ENCODE data around the gene DNAH8.

Gene DNAH8

DNA sequence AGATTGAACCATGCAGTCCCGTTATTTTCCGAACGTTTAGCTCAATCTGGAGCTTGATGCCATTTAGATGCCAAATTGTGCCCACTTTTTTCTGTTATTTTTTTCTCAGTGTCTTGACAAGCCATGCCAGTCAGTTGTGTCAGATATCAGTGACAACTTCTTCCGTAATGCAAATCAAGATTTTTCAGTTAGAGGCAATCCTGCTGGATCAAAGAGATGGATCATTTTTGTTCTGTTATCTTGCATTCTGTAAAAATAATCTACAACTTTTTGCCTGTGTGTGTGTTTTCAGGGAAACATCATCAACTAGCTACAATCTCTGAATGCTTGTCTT, 302.4 kb downstream of the DNAH8 start:
- Histone ChIP-seq H4K91ac (ENCODE audit: low read depth, low read length) (no peak overlapping the region), H2BK120ac (ENCODE audit: insufficient read depth, low read length, poor library complexity) (no peak overlapping the region), H3K18ac (ENCODE audit: low read length) (no peak overlapping the region), H3K4me2 (ENCODE audit: low read length) (no peak overlapping the region), H3K4ac (ENCODE audit: low read depth, low read length) (no peak overlapping the region), H3K27ac (ENCODE audit: low read depth, low read length) (no peak overlapping the region), H3K79me2 (ENCODE audit: control insufficient read depth, insufficient read depth, low read length, poor library complexity) (no peaks in the 10 kb centered on the region), H3K9me3 (ENCODE audit: insufficient read depth, low read depth, low read length) (no peaks in the 10 kb centered on the region), H3K27me3 (ENCODE audit: insufficient read depth, low read length) (no peaks in the 10 kb centered on the region), H2AFZ (ENCODE audit: insufficient read depth, low read length, poor library complexity) (no peak overlapping the region), H2BK5ac (ENCODE audit: low read depth, low read length, poor library complexity) (no peak overlapping the region), H3K4me3 (ENCODE audit: low read depth, low read length) (no peak overlapping the region), H3K9ac (ENCODE audit: low read length) (no peak overlapping the region), H4K12ac (ENCODE audit: low read depth, low read length) (no peak overlapping the region), H2BK12ac (ENCODE audit: low read length) (no peak overlapping the region), H2AK5ac (ENCODE audit: low read length) (no peak overlapping the region), H3K4me1 (ENCODE audit: control insufficient read depth in 1 of 2, insufficient read depth in 2 of 2, low read length in 2 of 2) (no peaks in the 10 kb centered on the region), H3K79me1 (ENCODE audit: low read length) (no peaks in the 10 kb centered on the region), H4K8ac (ENCODE audit: low read depth, low read length) (no peak overlapping the region), H3K14ac (ENCODE audit: low read length) (no peak overlapping the region), H3K23ac (ENCODE audit: low read length) (no peak overlapping the region), H3K36me3 (ENCODE audit: control insufficient read depth in 1 of 2, insufficient read depth in 2 of 2, low read length in 2 of 2) (no peaks in the 10 kb centered on the region)
- no CpG with 5 or more reads among the region's 4 CpGs for WGBS (ENCODE audit: extremely low coverage, insufficient coverage, insufficient read length)
- DNase-seq, result no peak

GRCh38 chr6:39018103-39018502, 303.0 kb downstream of the DNAH8 start:
- no peaks in the 10 kb centered on the region for H3K27me3 ChIP-seq (ENCODE audit: insufficient read depth, low read length)
- H4K12ac ChIP-seq (ENCODE audit: low read depth, low read length), result no peak overlapping the region
- no peak overlapping the region for H3K27ac ChIP-seq (ENCODE audit: low read depth, low read length)
- H2BK12ac ChIP-seq (ENCODE audit: low read length), result no peak overlapping the region
- no peaks in the 10 kb centered on the region for H3K9me3 ChIP-seq (ENCODE audit: insufficient read depth, low read depth, low read length)
- no peak for DNase-seq
- no peak overlapping the region for H2BK120ac ChIP-seq (ENCODE audit: insufficient read depth, low read length, poor library complexity)
- H4K91ac ChIP-seq (ENCODE audit: low read depth, low read length), result no peak overlapping the region
- H3K14ac ChIP-seq (ENCODE audit: low read length), result no peak overlapping the region
- no peak overlapping the region for H3K9ac ChIP-seq (ENCODE audit: low read length)
- H4K8ac ChIP-seq (ENCODE audit: low read depth, low read length), result no peak overlapping the region
- H2AFZ ChIP-seq (ENCODE audit: insufficient read depth, low read length, poor library complexity), result no peak overlapping the region
- H3K23ac ChIP-seq (ENCODE audit: low read length), result no peak overlapping the region
- H3K4ac ChIP-seq (ENCODE audit: low read depth, low read length), result no peak overlapping the region
- no CpG with 5 or more reads among the region's 5 CpGs for WGBS (ENCODE audit: extremely low coverage, insufficient coverage, insufficient read length)
- no peak overlapping the region for H3K18ac ChIP-seq (ENCODE audit: low read length)
- no peak overlapping the region for H3K4me3 ChIP-seq (ENCODE audit: low read depth, low read length)
- H2BK5ac ChIP-seq (ENCODE audit: low read depth, low read length, poor library complexity), result no peak overlapping the region
- no peak overlapping the region for H2AK5ac ChIP-seq (ENCODE audit: low read length)
- no peaks in the 10 kb centered on the region for H3K36me3 ChIP-seq (ENCODE audit: control insufficient read depth in 1 of 2, insufficient read depth in 2 of 2, low read length in 2 of 2)
- no peaks in the 10 kb centered on the region for H3K79me1 ChIP-seq (ENCODE audit: low read length)
- no peak overlapping the region for H3K4me2 ChIP-seq (ENCODE audit: low read length)
- H3K79me2 ChIP-seq (ENCODE audit: control insufficient read depth, insufficient read depth, low read length, poor library complexity), result no peaks in the 10 kb centered on the region
- no peaks in the 10 kb centered on the region for H3K4me1 ChIP-seq (ENCODE audit: control insufficient read depth in 1 of 2, insufficient read depth in 2 of 2, low read length in 2 of 2)

- Histone ChIP-seq H3K4ac (ENCODE audit: low read depth, low read length) (no peak overlapping the region), H3K18ac (ENCODE audit: low read length) (no peak overlapping the region), H2AFZ (ENCODE audit: insufficient read depth, low read length, poor library complexity) (no peak overlapping the region), H3K23ac (ENCODE audit: low read length) (no peak overlapping the region), H3K4me2 (ENCODE audit: low read length) (no peak overlapping the region), H3K9ac (ENCODE audit: low read length) (no peak overlapping the region), H3K27ac (ENCODE audit: low read depth, low read length) (no peak overlapping the region), H3K4me1 (ENCODE audit: control insufficient read depth in 1 of 2, insufficient read depth in 2 of 2, low read length in 2 of 2) (no peaks in the 10 kb centered on the region), H3K79me2 (ENCODE audit: control insufficient read depth, insufficient read depth, low read length, poor library complexity) (no peaks in the 10 kb centered on the region), H3K27me3 (ENCODE audit: insufficient read depth, low read length) (no peaks in the 10 kb centered on the region), H2BK12ac (ENCODE audit: low read length) (no peak overlapping the region), H2BK5ac (ENCODE audit: low read depth, low read length, poor library complexity) (no peak overlapping the region), H2AK5ac (ENCODE audit: low read length) (no peak overlapping the region), H2BK120ac (ENCODE audit: insufficient read depth, low read length, poor library complexity) (no peak overlapping the region), H3K9me3 (ENCODE audit: insufficient read depth, low read depth, low read length) (peaks cover under 1% of the 10 kb centered on the region), H3K36me3 (ENCODE audit: control insufficient read depth in 1 of 2, insufficient read depth in 2 of 2, low read length in 2 of 2) (no peaks in the 10 kb centered on the region), H3K4me3 (ENCODE audit: low read depth, low read length) (no peak overlapping the region), H3K79me1 (ENCODE audit: low read length) (no peaks in the 10 kb centered on the region), H3K14ac (ENCODE audit: low read length) (no peak overlapping the region), H4K91ac (ENCODE audit: low read depth, low read length) (no peak overlapping the region), H4K8ac (ENCODE audit: low read depth, low read length) (no peak overlapping the region), H4K12ac (ENCODE audit: low read depth, low read length) (no peak overlapping the region)
- no peak for DNase-seq
- no CpG with 5 or more reads among the region's 2 CpGs for WGBS (ENCODE audit: extremely low coverage, insufficient coverage, insufficient read length)
Measured at GRCh38 chr6:39020136-39020535, 305.0 kb downstream of the DNAH8 start.

- Histone ChIP-seq H2AFZ (ENCODE audit: insufficient read depth, low read length, poor library complexity) (no peak overlapping the region), H3K4me2 (ENCODE audit: low read length) (no peak overlapping the region), H3K27ac (ENCODE audit: low read depth, low read length) (no peak overlapping the region), H4K8ac (ENCODE audit: low read depth, low read length) (no peak overlapping the region), H3K9me3 (ENCODE audit: insufficient read depth, low read depth, low read length) (peaks cover 1% of the 10 kb centered on the region), H2BK5ac (ENCODE audit: low read depth, low read length, poor library complexity) (no peak overlapping the region), H3K79me1 (ENCODE audit: low read length) (no peaks in the 10 kb centered on the region), H3K14ac (ENCODE audit: low read length) (no peak overlapping the region), H2AK5ac (ENCODE audit: low read length) (no peak overlapping the region), H3K4me1 (ENCODE audit: control insufficient read depth in 1 of 2, insufficient read depth in 2 of 2, low read length in 2 of 2) (no peaks in the 10 kb centered on the region), H4K12ac (ENCODE audit: low read depth, low read length) (no peak overlapping the region), H3K36me3 (ENCODE audit: control insufficient read depth in 1 of 2, insufficient read depth in 2 of 2, low read length in 2 of 2) (no peaks in the 10 kb centered on the region), H3K4me3 (ENCODE audit: low read depth, low read length) (no peak overlapping the region), H3K27me3 (ENCODE audit: insufficient read depth, low read length) (no peaks in the 10 kb centered on the region), H3K79me2 (ENCODE audit: control insufficient read depth, insufficient read depth, low read length, poor library complexity) (no peaks in the 10 kb centered on the region), H3K9ac (ENCODE audit: low read length) (no peak overlapping the region), H2BK12ac (ENCODE audit: low read length) (no peak overlapping the region), H3K4ac (ENCODE audit: low read depth, low read length) (no peak overlapping the region), H3K18ac (ENCODE audit: low read length) (no peak overlapping the region), H2BK120ac (ENCODE audit: insufficient read depth, low read length, poor library complexity) (no peak overlapping the region), H3K23ac (ENCODE audit: low read length) (no peak overlapping the region), H4K91ac (ENCODE audit: low read depth, low read length) (no peak overlapping the region)
- no CpG with 5 or more reads among the region's 2 CpGs for WGBS (ENCODE audit: extremely low coverage, insufficient coverage, insufficient read length)
- no peak for DNase-seq
Measured at GRCh38 chr6:39021041-39021440, 305.9 kb downstream of the DNAH8 start.

All from trophoblast cell (in vitro differentiated cells and primary cell).